Measurements from ENCODE around the gene ZNF577.

GRCh38 chr19:51873097-51873496, 14.7 kb downstream of the ZNF577 start:
- TF ChIP-seq POLR2A (IDR thresholded peaks at IDR 0.05) (no peak), CTCF (IDR thresholded peaks at IDR 0.05) (no peak), POLR2AphosphoS5 (IDR thresholded peaks at IDR 0.05) (no peak), EP300 (IDR thresholded peaks at IDR 0.05; ENCODE audit: low read depth) (no peak)

Data from transverse colon (tissue), 4 donors.